Measurements from ENCODE around the gene WSCD2.

GRCh38 chr12:108191938-108192337 is 62.9 kb downstream of the WSCD2 start:
- TF ChIP-seq POLR2AphosphoS5 (IDR thresholded peaks at IDR 0.05), result no peak
- TF ChIP-seq CTCF (IDR thresholded peaks at IDR 0.05), result no peak
- TF ChIP-seq EP300 (IDR thresholded peaks at IDR 0.05), result no peak
- no peak for TF ChIP-seq POLR2A (IDR thresholded peaks at IDR 0.05)

Data from stomach (tissue), 4 donors.